ENCODE data around the gene CACNG8.

CACNG8 gene

GRCh38 chr19:54024660-54025059, 61.9 kb downstream of the CACNG8 start:
- no peak for ATAC-seq
- TF ChIP-seq ZC3H10 (CRISPR knock-in tag; IDR thresholded peaks at IDR 0.05), result no peak
- no peak for TF ChIP-seq OSR1 (CRISPR knock-in tag; IDR thresholded peaks at IDR 0.05)
- TF ChIP-seq ZNF565 (CRISPR knock-in tag; conservative IDR thresholded peaks at IDR 0.05; ENCODE audit: low read depth), result 0 out of 2 replicates have a peak, but pooled peaks have one; percentile 32

GRCh38 chr19:54026656-54027055, 63.9 kb downstream of the CACNG8 start:
- no peak for ATAC-seq

GRCh38 chr19:54029301-54029700, 66.6 kb downstream of the CACNG8 start:
- TF ChIP-seq GLIS3 (CRISPR knock-in tag; IDR thresholded peaks at IDR 0.05), result no peak
- TF ChIP-seq ZNF70 (CRISPR knock-in tag; IDR thresholded peaks at IDR 0.05), result no peak
- TF ChIP-seq ZC3H10 (CRISPR knock-in tag; IDR thresholded peaks at IDR 0.05), result no peak
- no peak for TF ChIP-seq ZFP30 (CRISPR knock-in tag; IDR thresholded peaks at IDR 0.05)
- TF ChIP-seq TOX (CRISPR knock-in tag; IDR thresholded peaks at IDR 0.05; ENCODE audit: borderline replicate concordance), result no peak
- no peak for TF ChIP-seq POU6F1 (CRISPR knock-in tag; IDR thresholded peaks at IDR 0.05; ENCODE audit: borderline replicate concordance, low read depth)
- TF ChIP-seq BACH2 (CRISPR knock-in tag; IDR thresholded peaks at IDR 0.05; ENCODE audit: borderline replicate concordance), result no peak
- no peak for TF ChIP-seq ZNF565 (CRISPR knock-in tag; conservative IDR thresholded peaks at IDR 0.05; ENCODE audit: low read depth)
- TF ChIP-seq SNAI2 (CRISPR knock-in tag; IDR thresholded peaks at IDR 0.05), result no peak
- ATAC-seq, result no peak

More at GRCh38 chr19:54026656-54027055, 63.9 kb downstream of the CACNG8 start:
- TF ChIP-seq ESRRG (CRISPR knock-in tag; IDR thresholded peaks at IDR 0.05) (no peak), ZNF8 (CRISPR knock-in tag; IDR thresholded peaks at IDR 0.05) (no peak), GLIS3 (CRISPR knock-in tag; IDR thresholded peaks at IDR 0.05) (no peak), ZFP30 (CRISPR knock-in tag; IDR thresholded peaks at IDR 0.05) (no peak), ZNF565 (CRISPR knock-in tag; conservative IDR thresholded peaks at IDR 0.05; ENCODE audit: low read depth) (no peak), CSRNP3 (CRISPR knock-in tag; IDR thresholded peaks at IDR 0.05) (no peak), TSHZ2 (CRISPR knock-in tag; IDR thresholded peaks at IDR 0.05) (no peak), ZC3H10 (CRISPR knock-in tag; IDR thresholded peaks at IDR 0.05) (no peak), PPARA (CRISPR knock-in tag; IDR thresholded peaks at IDR 0.05; ENCODE audit: borderline replicate concordance) (no peak), PATZ1 (CRISPR knock-in tag; IDR thresholded peaks at IDR 0.05; ENCODE audit: borderline replicate concordance) (no peak), CSDC2 (CRISPR knock-in tag; IDR thresholded peaks at IDR 0.05) (no peak), POU6F1 (CRISPR knock-in tag; IDR thresholded peaks at IDR 0.05; ENCODE audit: borderline replicate concordance, low read depth) (no peak)

GRCh38 chr19:54029930-54030490, 67.3 kb downstream of the CACNG8 start:
- ATAC-seq, result peak; percentile 84
- TF ChIP-seq CSDC2 (CRISPR knock-in tag; IDR thresholded peaks at IDR 0.05) (no peak), ZNF70 (CRISPR knock-in tag; IDR thresholded peaks at IDR 0.05) (peak; percentile 47; the same call in 1 of the 2 replicates)

All from SK-N-SH treated with all-trans-retinoic acid at 6 μM for 48 hours (cell line).